GM21825 (cell line): ENCODE results near the gene YOD1.

Source experiments
- ATAC-seq: cut with Tn5 transposase; IDR thresholded peaks from one replicate; pipeline ENCODE4 v1.9.1; 2021; ENCODE audit warnings: mild to moderate bottlenecking, moderate library complexity; ENCODE audit not compliant: unreplicated experiment

Gene YOD1

DNA sequence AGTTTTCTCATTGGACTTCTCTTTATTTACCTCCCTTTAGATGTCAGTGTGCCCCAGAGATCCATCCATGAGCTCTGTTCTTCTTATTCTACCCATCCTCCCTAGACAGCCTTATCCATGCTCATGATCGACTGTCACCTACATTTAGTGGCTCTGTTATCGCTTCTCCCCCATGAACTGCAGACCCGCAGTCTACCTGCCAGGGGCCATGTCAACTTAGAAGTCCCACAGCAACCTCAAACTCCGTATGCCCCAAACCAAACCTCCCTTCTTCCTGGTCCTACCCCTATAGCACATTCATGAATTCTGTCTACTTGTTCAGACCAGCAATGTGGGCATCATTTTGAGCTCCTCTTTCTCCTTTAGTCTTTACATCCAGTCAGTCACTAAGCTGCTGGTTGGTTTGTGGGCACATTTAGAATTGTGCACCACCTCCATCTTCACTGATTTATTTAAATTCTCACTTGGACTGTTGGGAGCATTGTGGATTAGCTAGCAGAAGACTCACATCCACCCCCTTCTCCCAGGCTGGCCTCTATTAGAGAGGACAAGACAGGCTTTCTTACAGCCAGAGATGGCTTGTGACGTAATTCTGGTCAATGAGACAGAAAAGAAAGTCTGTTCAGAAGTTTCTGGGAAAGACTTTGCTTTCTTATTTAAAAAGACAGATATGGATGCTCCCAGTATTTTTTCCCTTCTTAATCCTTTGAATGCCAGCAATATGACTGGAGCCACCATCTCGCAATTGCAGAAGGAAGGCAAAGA, 37.5 kb downstream of the YOD1 start:
- ATAC-seq, result no peak

DNA sequence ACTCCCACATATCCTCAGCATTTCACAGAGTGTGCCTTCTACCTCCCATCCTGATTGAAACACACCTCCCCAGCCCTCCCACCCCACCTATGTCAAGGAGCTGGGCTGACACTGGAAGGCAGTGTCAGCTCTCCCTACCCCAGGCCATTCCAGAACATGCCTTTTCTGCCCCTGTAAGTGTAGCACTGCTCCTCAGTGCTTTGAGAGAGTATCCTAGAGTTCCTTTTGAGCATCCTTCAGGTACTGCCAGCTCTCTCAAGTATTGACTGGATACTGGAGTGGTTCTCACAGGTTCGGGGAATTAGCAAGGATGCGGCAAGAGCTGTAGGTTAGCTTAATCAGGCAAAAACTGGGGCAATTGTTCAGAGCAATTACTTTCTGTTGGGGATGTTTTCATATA, 40.3 kb downstream of the YOD1 start:
- ATAC-seq, result no peak

DNA sequence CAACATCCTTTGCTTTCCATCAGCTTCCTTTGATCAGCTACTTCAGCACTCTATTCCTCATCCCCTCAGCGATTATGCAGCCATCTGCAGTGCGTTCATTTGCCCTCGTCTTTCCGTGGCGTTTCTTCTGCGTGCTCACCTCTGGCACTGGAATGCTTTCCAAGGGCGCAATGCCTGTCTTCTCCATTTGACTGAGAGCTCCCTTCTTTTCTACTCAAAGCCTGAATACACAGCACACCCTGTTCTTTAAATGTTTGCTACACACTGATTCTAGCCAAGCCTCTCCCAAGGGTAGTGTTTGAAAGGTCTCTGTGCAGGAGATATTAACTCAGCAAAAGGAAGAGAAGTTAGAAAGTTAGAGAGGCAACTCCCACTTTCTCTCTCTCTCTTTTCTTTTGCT, 41.1 kb downstream of the YOD1 start:
- ATAC-seq, result no peak

DNA sequence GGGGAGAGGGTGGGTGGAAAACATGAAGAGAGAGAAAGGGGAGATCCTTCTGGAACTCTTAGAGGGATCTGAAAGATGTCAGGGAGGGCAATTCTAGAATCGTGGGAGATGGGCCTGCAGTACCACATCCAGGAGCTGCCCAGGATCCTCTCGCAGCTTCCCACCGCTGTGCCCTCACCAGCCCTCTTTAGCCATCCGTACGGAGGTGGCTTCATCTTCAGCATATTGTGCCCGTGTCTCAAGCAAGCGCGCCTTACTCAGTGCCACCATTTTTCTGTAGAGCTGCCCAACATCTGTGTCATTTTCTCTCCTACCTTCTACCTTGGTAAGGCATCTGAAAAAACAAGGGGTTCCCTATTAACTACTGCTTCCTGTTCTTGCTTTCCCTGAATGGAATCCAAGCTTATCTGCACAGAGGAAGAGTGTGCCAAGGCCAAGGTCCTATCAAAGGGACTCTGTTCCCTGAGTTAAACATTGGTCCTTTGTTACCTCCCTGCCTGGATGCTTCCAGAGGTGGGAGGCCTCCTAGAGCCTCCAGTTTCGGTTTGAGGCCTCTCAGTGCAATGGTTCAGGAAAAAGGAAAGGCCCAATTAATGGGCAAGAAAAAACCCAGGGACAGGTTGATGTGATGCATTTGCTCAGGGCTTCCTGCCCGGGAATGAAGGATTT, 41.7 kb downstream of the YOD1 start:
- no peak for ATAC-seq

DNA sequence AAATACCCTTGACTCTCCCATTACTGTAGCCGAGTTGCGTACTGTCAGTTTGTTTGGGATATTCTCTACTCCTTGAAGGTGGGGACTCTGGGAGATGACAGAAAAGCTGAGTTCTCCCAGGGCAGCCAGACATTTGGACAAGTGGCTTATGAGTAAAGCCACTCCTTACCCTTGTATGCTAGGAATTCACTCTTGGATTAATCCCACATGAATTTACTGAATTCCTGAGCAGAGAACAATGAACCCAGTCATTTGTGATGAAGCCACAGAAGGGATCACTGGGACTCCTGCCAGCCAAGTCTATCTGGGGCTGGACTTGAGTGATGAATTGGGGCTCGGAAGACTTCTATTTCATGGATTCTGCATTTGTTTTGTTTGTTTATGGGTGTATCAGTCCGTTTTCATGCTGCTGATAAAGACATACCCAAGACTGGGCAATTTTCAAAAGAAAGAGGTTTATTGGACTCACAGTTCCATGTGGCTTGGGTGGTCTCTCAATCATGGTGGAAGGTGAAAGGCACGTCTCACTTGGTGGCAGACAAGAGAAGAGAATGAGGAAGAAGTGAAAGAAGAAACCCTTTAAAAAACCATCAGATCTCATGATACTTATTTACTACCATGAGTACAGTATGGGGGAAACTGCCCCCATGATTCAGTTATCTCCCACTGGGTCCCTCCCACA, 43.5 kb downstream of the YOD1 start:
- ATAC-seq, result no peak

DNA sequence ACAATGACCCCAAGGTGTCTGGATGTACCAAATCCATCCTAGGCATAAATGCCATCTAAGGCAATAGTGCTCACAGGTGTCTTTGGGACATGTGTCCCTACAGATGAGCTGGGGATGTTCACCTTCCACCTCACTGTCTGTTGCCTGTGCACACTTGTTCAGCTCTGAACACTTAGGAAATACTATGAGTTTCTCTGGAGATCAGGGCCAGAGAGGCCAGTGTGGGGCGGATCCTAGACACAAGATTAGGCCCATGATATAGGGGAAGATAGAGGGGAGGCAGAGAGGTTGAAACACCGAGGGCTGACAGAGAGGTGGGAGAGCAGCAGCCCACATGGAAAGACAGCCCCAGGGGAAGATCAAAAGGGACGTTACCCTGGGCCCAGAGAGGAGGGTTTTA, 44.1 kb downstream of the YOD1 start:
- no peak for ATAC-seq

DNA sequence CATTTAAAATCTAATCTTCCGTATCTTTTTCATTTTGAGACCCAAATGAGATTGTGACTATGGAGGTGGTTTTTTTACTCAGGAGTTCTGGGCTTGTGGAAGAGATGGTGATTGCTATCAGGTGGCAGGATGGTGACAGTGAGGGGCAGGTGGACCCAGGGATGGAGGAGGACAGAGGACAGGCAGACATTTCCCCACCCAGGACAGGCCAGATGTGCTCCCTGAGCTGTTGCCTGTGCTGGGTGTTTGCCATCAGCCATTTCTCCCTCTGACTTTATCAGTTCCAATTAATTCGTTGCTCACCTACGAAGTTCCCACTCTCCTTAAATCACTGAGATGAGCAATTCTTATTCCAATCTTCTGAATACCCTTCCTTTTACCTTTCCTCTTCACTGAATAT, 44.9 kb downstream of the YOD1 start:
- ATAC-seq, result no peak

DNA sequence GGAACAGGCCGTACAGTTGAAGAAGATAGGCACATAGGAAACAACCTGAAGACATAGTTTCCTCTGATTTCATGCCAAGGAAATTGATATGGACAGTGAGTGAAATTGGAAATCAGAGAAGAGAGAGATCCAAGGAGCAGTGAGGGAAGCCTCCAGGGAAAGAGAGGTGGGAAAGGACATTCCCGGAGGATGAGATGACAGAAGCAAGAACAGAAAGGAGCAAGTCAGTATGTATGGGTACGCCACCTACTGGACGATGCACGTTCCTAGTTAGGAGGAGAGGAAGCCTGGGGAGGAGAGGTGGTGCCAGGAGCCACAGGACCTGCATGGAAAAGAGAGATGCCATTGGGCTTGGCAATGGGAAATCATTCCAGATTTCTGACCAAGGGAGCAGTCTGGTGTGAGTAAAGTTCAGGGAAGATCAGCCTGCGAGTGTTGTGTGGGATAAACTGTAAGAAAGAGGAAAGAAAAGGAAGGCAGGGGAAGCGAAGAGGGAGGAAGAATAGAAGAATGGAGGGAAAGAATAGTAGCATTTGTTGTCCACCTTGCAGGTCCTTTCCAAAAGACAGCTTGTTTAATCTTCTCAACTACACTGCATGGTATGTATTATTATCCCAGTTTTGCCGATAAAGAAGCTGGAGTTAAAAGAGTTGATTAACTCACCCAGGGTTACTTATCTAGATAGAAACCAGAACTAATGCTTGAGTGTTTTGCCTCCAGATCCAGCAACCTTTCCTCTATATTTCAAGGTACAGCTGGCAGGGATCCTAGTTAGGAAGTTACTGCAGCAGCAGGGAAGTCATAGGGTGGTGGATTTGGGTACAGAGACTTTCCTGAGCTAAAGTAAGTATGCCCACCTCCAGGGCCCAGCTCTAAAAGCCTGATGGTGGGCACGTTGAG, 45.8 kb downstream of the YOD1 start:
- ATAC-seq, result no peak

DNA sequence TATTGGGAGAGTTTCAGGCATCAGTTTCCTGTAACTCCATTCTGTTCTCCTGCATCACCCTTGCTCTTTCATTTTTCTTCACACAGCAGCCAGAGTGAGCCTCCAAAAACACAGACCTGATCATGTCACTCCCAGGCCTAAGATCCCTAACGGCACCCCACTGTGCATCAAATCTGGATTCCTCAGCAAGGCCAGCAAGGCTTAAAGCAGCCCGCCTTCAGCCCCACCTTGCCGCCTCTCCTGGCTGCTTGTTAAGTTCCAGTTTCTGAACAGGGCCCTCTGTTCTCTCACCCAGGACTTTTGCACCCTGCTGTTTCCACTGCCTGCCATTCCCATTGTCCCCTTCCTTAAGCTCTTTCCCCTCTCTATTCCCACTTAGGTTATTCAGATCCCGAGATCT, 47.8 kb downstream of the YOD1 start:
- ATAC-seq, result no peak

DNA sequence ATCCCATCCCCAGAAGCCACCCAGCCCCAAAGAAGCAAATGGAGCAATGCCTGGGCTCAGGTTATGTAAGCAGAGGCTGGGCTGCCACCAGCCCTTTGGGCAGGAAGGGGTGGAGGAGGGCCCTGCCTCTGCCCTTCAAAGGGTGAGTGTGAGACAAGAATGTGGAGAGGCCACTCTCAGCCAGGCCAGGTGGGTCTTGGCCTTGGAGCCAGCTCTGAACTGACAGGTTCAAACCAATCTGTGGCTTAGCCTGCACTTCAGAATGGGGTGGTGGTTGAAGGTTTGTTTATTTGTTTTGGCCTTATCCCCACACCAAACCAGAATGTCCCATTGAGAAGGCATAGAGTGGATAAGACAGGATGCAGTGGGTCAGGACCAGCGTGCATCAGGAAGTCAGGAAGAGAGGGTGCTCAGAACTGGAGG, 48.3 kb downstream of the YOD1 start:
- no peak for ATAC-seq

DNA sequence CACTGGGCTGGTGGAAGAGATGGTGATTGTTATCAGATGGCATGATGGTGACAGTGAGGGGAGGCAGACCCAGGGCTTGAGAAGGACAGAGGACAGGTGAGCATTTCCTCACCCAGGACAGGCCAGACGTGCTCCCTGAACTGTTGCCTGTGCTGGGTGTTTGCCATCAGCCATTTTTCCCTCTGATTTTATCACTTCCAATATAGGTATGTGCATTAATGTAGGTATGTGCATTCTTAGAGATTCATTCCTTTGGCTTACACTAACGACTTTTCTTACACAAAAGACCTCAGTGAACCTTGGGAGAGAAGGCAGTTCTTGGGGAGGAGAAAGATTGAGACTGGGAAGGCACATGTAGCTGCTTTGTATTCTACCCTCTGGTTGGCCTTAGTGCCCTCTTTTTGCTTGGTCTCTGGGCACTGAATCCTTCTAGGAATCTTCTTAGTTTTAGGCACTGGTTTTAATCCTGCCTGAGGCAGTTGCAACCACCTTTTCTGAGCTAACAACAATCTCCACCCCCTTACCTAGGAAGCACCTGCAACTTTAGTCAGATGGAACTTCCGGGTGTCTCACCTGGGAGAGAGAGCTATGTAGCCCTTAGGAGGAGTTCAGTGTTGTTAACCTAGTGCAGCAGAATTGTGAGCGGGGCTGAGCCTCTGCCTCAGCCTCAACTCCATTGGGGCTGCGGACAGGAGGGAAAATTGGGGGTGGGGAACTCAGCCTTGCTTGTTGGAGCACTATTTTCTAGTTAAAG, 49.3 kb downstream of the YOD1 start:
- no peak for ATAC-seq

DNA sequence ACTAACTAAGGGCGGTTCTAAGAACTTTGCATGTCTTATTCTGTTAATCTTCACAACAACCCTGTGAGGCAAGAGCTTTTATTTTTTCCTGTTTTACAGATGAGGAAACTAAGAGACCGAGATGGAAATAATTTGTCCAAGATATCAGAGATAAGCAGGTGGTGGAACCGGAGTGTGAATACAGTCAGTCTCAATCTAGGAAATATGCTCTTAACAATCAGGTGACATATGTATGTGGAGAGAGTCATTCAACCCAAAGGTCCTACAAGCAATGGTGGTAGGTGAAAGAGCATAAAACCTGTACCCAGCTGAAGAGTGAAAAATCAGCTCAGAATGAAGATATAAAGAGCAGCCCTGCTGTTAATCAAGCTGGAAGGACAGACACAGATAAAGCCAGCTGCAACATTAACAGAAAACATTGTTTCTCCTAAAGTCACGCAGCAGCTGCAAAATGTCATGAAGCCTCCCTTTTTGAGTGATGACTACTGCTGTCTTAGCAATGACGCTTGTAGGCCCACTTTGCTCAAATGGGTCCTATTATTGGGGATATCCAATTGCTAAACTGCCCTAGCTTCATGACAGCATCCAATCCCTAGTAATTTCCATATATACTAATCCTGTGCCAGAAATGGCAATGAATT, 50.2 kb downstream of the YOD1 start:
- ATAC-seq, result no peak

DNA sequence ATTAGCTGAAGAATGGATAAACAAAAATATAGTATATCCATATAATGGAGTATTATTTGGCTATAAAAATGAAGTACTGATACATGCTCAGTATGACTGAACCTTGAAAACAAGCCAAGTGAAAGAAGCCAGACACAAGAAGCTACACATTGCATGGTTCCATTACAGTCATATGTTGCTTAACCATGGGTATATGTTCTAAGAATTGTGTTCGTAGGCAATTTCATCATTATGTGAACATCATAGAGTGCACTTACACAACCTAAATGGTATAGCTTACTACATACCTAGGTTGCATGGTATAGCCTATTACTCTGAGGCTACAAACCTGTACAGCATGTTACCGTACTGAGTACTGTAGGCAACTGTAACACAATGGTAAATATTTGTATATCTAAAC, 52.2 kb downstream of the YOD1 start:
- no peak for ATAC-seq
